Skeletal muscle tissue (tissue), 4 donors: ENCODE measurements around the gene CALM1. TPM values are rescaled to one million over a fixed set of nuclear protein-coding genes. Genes with fewer than 3 reads are reported as not detected.
A peak's percentile ranks its signal among the peaks of the same experiment; 100 is the strongest.

Source experiments
- H3K27ac ChIP-seq: one replicate; pipeline ENCODE4 v1.7.0; 2013; ENCODE audit warnings: mild to moderate bottlenecking, low read depth, low read length, inconsistent platforms
- H3K27me3 ChIP-seq, 3 donors: one replicate each; pipeline ENCODE4 v1.7.0; 2013; ENCODE audit warnings: low read length in 3 of 3; ENCODE audit not compliant: control insufficient read depth in 3 of 3, insufficient read depth in 3 of 3
- H3K36me3 ChIP-seq, 3 donors: one replicate each; pipeline ENCODE4 v1.7.0; 2013; ENCODE audit warnings: low read length in 3 of 3; ENCODE audit not compliant: control insufficient read depth in 3 of 3, insufficient read depth in 3 of 3
- H3K4me1 ChIP-seq, 3 donors: one replicate each; pipeline ENCODE4 v1.7.0; 2013; ENCODE audit warnings: low read length in 3 of 3, mild to moderate bottlenecking in 3 of 3; ENCODE audit not compliant: control insufficient read depth in 3 of 3, insufficient read depth in 3 of 3
- H3K4me3 ChIP-seq, 3 donors: one replicate each; pipeline ENCODE4 v1.7.0; 2013; ENCODE audit warnings: low read length in 3 of 3
- H3K9ac ChIP-seq, 3 donors: one replicate each; pipeline ENCODE4 v1.7.0; 2013; ENCODE audit warnings: low read length in 3 of 3, mild to moderate bottlenecking in 3 of 3, moderate library complexity in 2 of 3, low read depth in 1 of 3
- H3K9me3 ChIP-seq, 3 donors: one replicate each; pipeline ENCODE4 v1.7.0; 2013; ENCODE audit warnings: low read length in 3 of 3; ENCODE audit not compliant: control insufficient read depth in 3 of 3
- total RNA-seq: library from RNA; depleted of rRNA; stranded (reverse); fragments of >200 nt; gene quantifications from one replicate; pipeline ENCODE4 v1.2.3, GENCODE V29; 2014
- donor health status: Osteomylitis.

Gene CALM1
- total RNA-seq, 1 donor from 2014 or later = 99.7 TPM

DNA sequence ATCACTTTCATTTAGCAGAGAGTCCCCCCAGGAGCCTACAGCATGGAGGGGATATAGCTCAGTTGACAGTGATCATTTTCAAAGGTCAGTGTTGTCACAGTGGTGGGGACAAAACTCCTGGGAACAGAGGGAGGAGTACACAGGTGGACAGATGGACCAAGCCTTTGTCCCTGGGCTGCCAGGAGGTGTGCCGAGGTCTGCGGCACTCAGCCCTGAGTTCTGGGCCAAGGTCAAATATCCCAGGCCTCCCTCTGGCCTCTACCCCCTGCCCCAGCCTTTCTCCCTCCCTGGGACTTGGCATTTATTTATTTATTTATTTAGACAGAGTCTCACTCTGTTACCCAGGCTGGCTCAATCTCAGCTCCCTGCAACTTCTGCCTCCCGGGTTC, 24.8 kb downstream of the CALM1 start:
- Histone ChIP-seq H3K4me1 (peaks cover under 1 to 4% (median 3%) of the 10 kb centered on the region in 3 donors), H3K36me3 (no peaks in the 10 kb centered on the region), H3K4me3 (no peak overlapping the region), H3K27me3 (no peaks in the 10 kb centered on the region), H3K9me3 (peaks cover 0 to 2% (median 0%) of the 10 kb centered on the region in 3 donors), H3K27ac (no peak overlapping the region), H3K9ac (no peak overlapping the region)

DNA sequence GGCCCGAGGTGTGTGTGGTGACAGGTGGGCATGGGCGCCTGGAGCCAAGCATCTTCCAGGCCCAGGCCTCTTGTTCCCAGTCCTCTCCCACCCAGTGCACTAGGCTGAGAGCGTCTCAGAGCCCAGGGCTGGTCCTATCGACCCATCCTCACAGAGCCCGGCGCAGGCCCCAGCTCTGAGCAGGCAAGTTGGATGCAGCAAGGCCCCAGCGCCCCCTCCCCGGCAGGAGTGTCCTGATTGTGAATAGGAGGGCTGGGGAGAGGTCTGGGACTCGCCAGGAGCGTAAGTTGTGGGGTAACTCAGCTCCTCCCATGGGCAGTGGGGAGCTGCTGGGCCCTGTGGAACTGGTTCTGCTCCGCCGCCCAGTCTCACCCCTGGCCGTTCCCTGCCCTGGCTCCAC, 26.3 kb downstream of the CALM1 start:
- no peak overlapping the region for H3K4me3 ChIP-seq
- no peaks in the 10 kb centered on the region for H3K27me3 ChIP-seq
- no peak overlapping the region for H3K9ac ChIP-seq
- peaks cover 0 to 2% (median 0%) of the 10 kb centered on the region in 3 donors for H3K9me3 ChIP-seq
- H3K4me1 ChIP-seq = peaks cover 5 to 13% (median 7%) of the 10 kb centered on the region in 3 donors
- H3K27ac ChIP-seq = no peak overlapping the region
- no peaks in the 10 kb centered on the region for H3K36me3 ChIP-seq

DNA sequence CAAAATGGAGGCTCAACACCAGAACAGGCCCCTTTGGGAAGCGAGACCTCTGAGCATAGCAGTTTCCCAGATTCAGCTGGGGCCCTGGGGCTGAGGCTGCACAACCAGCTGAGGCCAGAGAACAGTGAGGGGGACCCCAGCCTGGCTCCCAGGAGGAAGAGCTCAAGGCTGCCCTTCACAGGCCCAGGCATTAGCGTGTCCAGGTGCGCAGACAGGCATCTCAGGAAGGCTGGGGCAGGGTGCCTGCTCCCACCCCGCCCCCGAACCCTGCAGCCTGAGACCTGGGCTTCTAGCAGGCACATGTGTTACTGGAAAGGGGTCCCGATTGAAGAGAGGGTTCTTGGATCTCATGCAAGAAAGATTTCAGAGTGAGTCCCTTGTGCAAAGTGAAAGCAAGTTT, 27.2 kb downstream of the CALM1 start:
- Histone ChIP-seq H3K27me3 (no peaks in the 10 kb centered on the region), H3K9me3 (peaks cover 0 to 2% (median 0%) of the 10 kb centered on the region in 3 donors), H3K4me3 (no peak overlapping the region), H3K27ac (no peak overlapping the region), H3K4me1 (peaks cover 5 to 10% (median 7%) of the 10 kb centered on the region in 3 donors), H3K36me3 (no peaks in the 10 kb centered on the region), H3K9ac (peak overlapping the region in 1 of 3 donors; percentile 8)

- peaks cover 5 to 10% (median 7%) of the 10 kb centered on the region in 3 donors for H3K4me1 ChIP-seq
- H3K27ac ChIP-seq = no peak overlapping the region
- peaks cover 0 to under 1% (median 0%) of the 10 kb centered on the region in 3 donors for H3K9me3 ChIP-seq
- H3K27me3 ChIP-seq = no peaks in the 10 kb centered on the region
- no peaks in the 10 kb centered on the region for H3K36me3 ChIP-seq
- H3K4me3 ChIP-seq = no peak overlapping the region
- H3K9ac ChIP-seq = no peak overlapping the region
Measured at GRCh38 chr14:90424686-90425372, 28.0 kb downstream of the CALM1 start.

- H3K4me3 ChIP-seq = no peak overlapping the region
- H3K9ac ChIP-seq = no peak overlapping the region
- H3K4me1 ChIP-seq = peaks cover 5 to 10% (median 7%) of the 10 kb centered on the region in 3 donors
- H3K36me3 ChIP-seq = no peaks in the 10 kb centered on the region
- H3K9me3 ChIP-seq = no peaks in the 10 kb centered on the region
- no peaks in the 10 kb centered on the region for H3K27me3 ChIP-seq
- H3K27ac ChIP-seq = no peak overlapping the region
Measured at GRCh38 chr14:90425373-90425879, 28.6 kb downstream of the CALM1 start.

- no peak overlapping the region for H3K27ac ChIP-seq
Measured at GRCh38 chr14:90426031-90426540, 29.3 kb downstream of the CALM1 start.

DNA sequence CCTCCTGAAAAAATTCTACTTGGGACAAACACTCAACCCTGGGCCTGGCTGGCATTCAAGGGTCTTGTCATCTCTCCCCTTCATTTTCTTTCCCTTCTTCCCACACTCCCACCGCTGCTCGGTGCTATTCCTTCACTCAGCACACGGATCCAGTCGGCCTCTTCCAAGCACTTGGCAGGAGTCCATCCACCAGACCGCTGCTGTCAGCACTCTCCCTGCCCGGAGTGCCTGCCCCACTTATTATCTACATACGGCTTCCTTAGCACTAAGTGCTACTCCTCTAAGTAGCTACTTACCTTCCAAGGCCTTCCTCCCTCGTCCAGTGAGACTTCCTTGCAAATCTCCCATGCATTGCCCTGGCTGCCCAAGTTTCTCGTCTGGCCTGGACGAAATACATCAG, 29.8 kb downstream of the CALM1 start:
- no peaks in the 10 kb centered on the region for H3K9me3 ChIP-seq
- no peaks in the 10 kb centered on the region for H3K27me3 ChIP-seq
- peaks cover 5 to 10% (median 7%) of the 10 kb centered on the region in 3 donors for H3K4me1 ChIP-seq
- H3K9ac ChIP-seq = no peak overlapping the region
- H3K27ac ChIP-seq = no peak overlapping the region
- no peaks in the 10 kb centered on the region for H3K36me3 ChIP-seq
- no peak overlapping the region for H3K4me3 ChIP-seq

More at GRCh38 chr14:90426031-90426540, 29.3 kb downstream of the CALM1 start:
- Histone ChIP-seq H3K9me3 (no peaks in the 10 kb centered on the region), H3K4me1 (peaks cover 5 to 10% (median 7%) of the 10 kb centered on the region in 3 donors), H3K9ac (no peak overlapping the region), H3K36me3 (no peaks in the 10 kb centered on the region), H3K27me3 (no peaks in the 10 kb centered on the region), H3K4me3 (no peak overlapping the region)

DNA sequence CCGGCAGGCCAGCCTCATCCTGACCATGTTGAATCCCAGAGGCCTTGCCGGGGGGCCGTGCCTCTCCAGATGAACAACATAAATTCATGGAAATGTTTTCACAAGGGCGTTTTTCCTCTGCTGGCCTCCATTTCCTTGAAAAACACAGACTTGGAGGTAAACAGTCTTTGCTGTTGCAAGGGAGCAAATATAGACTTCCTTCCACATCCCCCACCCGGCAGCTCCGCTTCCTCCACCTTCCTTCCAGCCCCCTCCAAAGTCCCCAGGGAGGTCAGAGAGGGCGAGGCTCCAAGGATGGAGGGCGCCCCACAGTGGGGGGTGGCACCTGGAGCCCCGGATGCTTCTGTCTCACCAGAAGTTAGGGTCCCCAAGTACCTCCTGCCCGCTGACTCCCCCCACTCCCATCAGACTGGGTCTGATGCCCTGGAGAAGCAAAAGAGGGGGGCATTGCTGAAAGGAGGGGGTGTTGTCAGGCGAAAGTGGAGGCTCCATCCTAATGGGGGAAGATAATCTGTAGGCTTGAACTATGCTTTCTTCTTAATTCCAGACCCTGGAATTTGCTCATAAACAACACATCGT, 31.1 kb downstream of the CALM1 start:
- Histone ChIP-seq H3K4me3 (no peak overlapping the region), H3K4me1 (peaks cover 5 to 10% (median 7%) of the 10 kb centered on the region in 3 donors), H3K9me3 (no peaks in the 10 kb centered on the region), H3K27me3 (no peaks in the 10 kb centered on the region), H3K9ac (no peak overlapping the region), H3K36me3 (no peaks in the 10 kb centered on the region), H3K27ac (no peak overlapping the region)

DNA sequence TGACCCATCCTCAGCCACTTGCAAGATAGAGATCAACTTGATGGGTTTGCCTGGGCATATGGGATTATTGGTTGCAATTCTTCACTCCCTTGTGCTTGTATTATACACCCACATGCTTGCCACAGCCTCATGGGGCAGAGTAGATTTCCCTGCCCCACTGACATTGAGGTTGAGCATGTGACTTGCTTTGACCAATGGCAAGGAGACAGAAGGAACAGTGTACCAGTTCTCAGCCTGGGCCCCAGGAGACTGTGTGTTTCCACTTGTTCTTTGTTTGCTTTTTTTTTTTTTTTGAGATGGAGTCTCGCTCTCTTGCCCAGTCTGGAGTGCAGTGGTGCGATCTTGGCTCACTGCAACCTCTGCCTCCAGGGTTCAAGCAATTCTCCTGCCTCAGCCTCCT, 31.8 kb downstream of the CALM1 start:
- Histone ChIP-seq H3K27me3 (no peaks in the 10 kb centered on the region), H3K4me1 (peaks cover 5 to 10% (median 7%) of the 10 kb centered on the region in 3 donors), H3K4me3 (no peak overlapping the region), H3K27ac (no peak overlapping the region), H3K9ac (no peak overlapping the region), H3K9me3 (no peaks in the 10 kb centered on the region), H3K36me3 (no peaks in the 10 kb centered on the region)

DNA sequence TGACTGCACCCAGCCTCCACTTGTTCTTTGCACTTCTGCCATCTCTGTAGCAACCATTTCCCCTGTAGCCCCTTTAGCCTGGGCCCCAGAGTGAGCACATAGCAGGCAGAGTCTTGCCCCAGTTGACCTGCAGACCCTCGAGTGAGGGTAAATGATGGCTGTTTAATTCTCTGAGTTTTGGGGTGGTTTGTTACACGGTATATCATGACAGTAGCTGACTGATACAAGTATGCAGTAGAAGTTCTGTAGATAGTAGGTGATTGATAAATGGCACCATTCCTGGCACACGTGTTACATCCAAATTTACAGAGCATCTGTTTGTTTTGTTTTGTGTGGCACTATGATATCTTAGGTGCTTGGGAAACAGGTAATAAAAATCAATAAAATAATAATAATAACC, 32.4 kb downstream of the CALM1 start:
- H3K4me1 ChIP-seq = peaks cover 5 to 10% (median 7%) of the 10 kb centered on the region in 3 donors
- no peaks in the 10 kb centered on the region for H3K36me3 ChIP-seq
- no peak overlapping the region for H3K9ac ChIP-seq
- H3K4me3 ChIP-seq = no peak overlapping the region
- H3K9me3 ChIP-seq = no peaks in the 10 kb centered on the region
- H3K27ac ChIP-seq = no peak overlapping the region
- no peaks in the 10 kb centered on the region for H3K27me3 ChIP-seq
